ENCODE data around the gene DNAJB2. TPM values are rescaled to one million over a fixed set of nuclear protein-coding genes. Genes with fewer than 3 reads are reported as not detected.
"Not testable (repeated sequence)": the region's sequence is repeated elsewhere in the genome, so short reads cannot be mapped to it uniquely, and the experiment has no call there.

DNAJB2 gene
- total RNA-seq, 4 donors from 2014 or later = 58.6 to 76.5 (median 71.8) TPM

GRCh38 chr2:219308142-219309101 lies 29.3 kb downstream of the DNAJB2 start:
- Histone ChIP-seq H3K27ac (no peak overlapping the region), H3K36me3 (no peaks in the 10 kb centered on the region), H3K4me1 (no peaks in the 10 kb centered on the region), H3K27me3 (peaks cover 28 to 49% (median 30%) of the 10 kb centered on the region in 3 donors), H3K9me3 (no peaks in the 10 kb centered on the region), H3K4me3 (no peak overlapping the region)
- ATAC-seq = peak in 1 of 2 donors; percentile 42
- no peak for DNase-seq
- TF ChIP-seq POLR2A (IDR thresholded peaks at IDR 0.05) = no peak
- TF ChIP-seq CTCF (IDR thresholded peaks at IDR 0.05 in 4 of 5, conservative IDR thresholded peaks at IDR 0.05 in 1 of 5) = no peak
- intact Hi-C loops (cut with DNase I; ENCODE audit: low total_unique reads) (no loop called here), in situ Hi-C loops (cut with MboI; ENCODE audit: low sequenced_read_pairs in 4 of 4) (loop anchor here in 3 of 4 donors (10.0 to 25.0 kb wide), 3 partner anchors 246 to 296 kb away; partner anchors contain the start of genes CFAP65 (in 1 of the 3) and IHH (in 1 of the 3))

- ATAC-seq (no peak), DNase-seq (no peak)
- intact Hi-C loops (cut with DNase I; ENCODE audit: low total_unique reads) (no loop called here), in situ Hi-C loops (cut with MboI; ENCODE audit: low sequenced_read_pairs in 4 of 4) (loop anchor here in 3 of 4 donors (10.0 to 25.0 kb wide), 3 partner anchors 247 to 297 kb away; partner anchors contain the start of genes CFAP65 (in 1 of the 3) and IHH (in 1 of the 3))
- no peak within 1 kb of the TSS for H3K27ac ChIP-seq
- no peaks in the 10 kb centered on the region for H3K9me3 ChIP-seq
- TF ChIP-seq POLR2A (IDR thresholded peaks at IDR 0.05) (no peak), CTCF (IDR thresholded peaks at IDR 0.05 in 4 of 5, conservative IDR thresholded peaks at IDR 0.05 in 1 of 5) (no peak)
- H3K4me3 ChIP-seq = no peak within 1 kb of the TSS
- peaks cover 28 to 49% (median 30%) of the 10 kb centered on the region in 3 donors for H3K27me3 ChIP-seq
- no peaks in the 10 kb centered on the region for H3K36me3 ChIP-seq
- H3K4me1 ChIP-seq = no peaks in the 10 kb centered on the region
Observed at GRCh38 chr2:219309278-219309677, 30.1 kb downstream of the DNAJB2 start, which contains the start of gene PTPRN. Gene PTPRN (minus strand): TSS chr2:219309401. CDS start chr2:219309332, 69 bp downstream.

- H3K36me3 ChIP-seq; intact Hi-C loops (cut with DNase I; ENCODE audit: low total_unique reads); H3K27ac ChIP-seq; DNase-seq; ATAC-seq; H3K9me3 ChIP-seq; H3K4me1 ChIP-seq; H3K4me3 ChIP-seq: not testable (repeated sequence)
- peaks cover 28 to 41% (median 28%) of the 10 kb centered on the region in 3 donors for H3K27me3 ChIP-seq
- in situ Hi-C loops (cut with MboI; ENCODE audit: low sequenced_read_pairs in 4 of 4) = loop anchor here in 2 of 4 donors (25.0 kb wide), 2 partner anchors 250 to 300 kb away; partner anchors contain the start of gene IHH (in 1 of the 2)
Observed at GRCh38 chr2:219312683-219313263, 33.6 kb downstream of the DNAJB2 start.

- in situ Hi-C loops (cut with MboI; ENCODE audit: low sequenced_read_pairs in 4 of 4) (loop anchor here in 2 of 4 donors (25.0 kb wide), 2 partner anchors 253 to 303 kb away; partner anchors contain the start of gene IHH (in 1 of the 2)), intact Hi-C loops (cut with DNase I; ENCODE audit: low total_unique reads) (no loop called here)
- Histone ChIP-seq H3K36me3 (no peaks in the 10 kb centered on the region), H3K9me3 (no peaks in the 10 kb centered on the region), H3K27ac (no peak overlapping the region), H3K27me3 (peaks cover 7 to 22% (median 9%) of the 10 kb centered on the region in 3 donors), H3K4me1 (no peaks in the 10 kb centered on the region), H3K4me3 (no peak overlapping the region)
- TF ChIP-seq CTCF (IDR thresholded peaks at IDR 0.05 in 4 of 5, conservative IDR thresholded peaks at IDR 0.05 in 1 of 5) (no peak), POLR2A (IDR thresholded peaks at IDR 0.05) (no peak)
- DNase-seq (no peak), ATAC-seq (no peak)
Observed at GRCh38 chr2:219314804-219315468, 35.8 kb downstream of the DNAJB2 start.
